Neuron (in vitro differentiated cells): ENCODE measurements around the gene MTA3.
"Not testable (repeated sequence)": the region's sequence is repeated elsewhere in the genome, so short reads cannot be mapped to it uniquely, and the experiment has no call there.

Experiments used
- H2AFZ ChIP-seq: one replicate; pipeline ENCODE4 v1.6.1; 2013; ENCODE audit warnings: low read depth, mild to moderate bottlenecking, inconsistent platforms, low read length, moderate library complexity
- H3K27me3 ChIP-seq: one replicate; pipeline ENCODE4 v1.6.1; 2013; ENCODE audit warnings: low read length; ENCODE audit not compliant: insufficient read depth
- H3K36me3 ChIP-seq: one replicate; pipeline ENCODE4 v1.6.1; 2013; ENCODE audit warnings: low read length; ENCODE audit not compliant: insufficient read depth
- H3K4me1 ChIP-seq: one replicate; pipeline ENCODE4 v1.6.1; 2013; ENCODE audit warnings: low read length; ENCODE audit not compliant: insufficient read depth
- H3K4me3 ChIP-seq: 2 replicates; pipeline ENCODE4 v1.5.1; 2013; ENCODE audit warnings: mild to moderate bottlenecking, low read length, moderate library complexity
- H3K9me3 ChIP-seq: one replicate; pipeline ENCODE4 v1.6.1; 2013; ENCODE audit warnings: low read length

MTA3 gene

GRCh38 chr2:42639340-42640077 lies 71.1 kb downstream of the MTA3 start:
- Histone ChIP-seq H3K27me3 (no peaks in the 10 kb centered on the region), H3K4me1 (no peaks in the 10 kb centered on the region), H3K36me3 (peaks cover 13% of the 10 kb centered on the region), H2AFZ (no peak overlapping the region), H3K9me3 (no peaks in the 10 kb centered on the region), H3K4me3 (no peak overlapping the region)

DNA sequence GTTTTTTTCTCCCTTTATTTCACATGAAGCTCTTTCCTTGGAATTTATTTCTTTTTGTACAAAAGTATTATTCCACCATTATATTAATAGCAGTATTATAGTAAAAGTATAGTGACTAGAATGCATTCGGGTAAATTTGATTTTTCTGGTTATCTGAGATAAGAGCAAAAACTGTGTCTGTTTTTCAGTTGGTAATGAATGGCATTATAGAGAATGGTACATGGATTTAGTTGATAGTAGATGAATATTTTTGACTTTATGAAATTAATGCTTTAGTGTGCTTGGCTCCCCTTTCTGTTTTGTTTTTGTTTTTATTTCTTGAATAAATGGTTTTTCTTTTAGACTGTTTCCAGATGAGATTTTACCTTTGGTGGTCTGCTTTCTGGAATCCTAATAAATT lies 71.8 kb downstream of the MTA3 start:
- Histone ChIP-seq H2AFZ (no peak overlapping the region), H3K9me3 (peaks cover 2% of the 10 kb centered on the region)

DNA sequence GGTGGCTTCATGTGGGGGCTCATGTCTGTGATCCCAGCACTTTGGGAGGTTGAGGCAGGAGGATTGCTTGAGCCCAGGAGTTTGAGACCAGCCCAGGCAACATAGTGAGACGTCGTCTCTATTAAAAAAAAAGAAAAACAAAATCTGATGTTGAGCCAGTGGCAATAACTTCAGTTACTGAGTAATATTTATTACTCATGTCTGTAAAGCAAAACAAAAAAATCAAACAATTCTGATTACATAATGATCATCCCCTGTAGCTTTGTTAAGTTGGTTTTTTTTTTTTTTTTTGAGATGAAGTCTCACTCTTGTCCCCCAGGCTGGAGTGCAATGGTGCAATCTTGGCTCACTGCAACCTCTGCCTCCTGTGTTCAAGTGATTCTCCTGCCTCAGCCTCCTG lies 73.9 kb downstream of the MTA3 start:
- not testable (repeated sequence) for H3K4me1 ChIP-seq, H3K27me3 ChIP-seq
- H3K36me3 ChIP-seq, result peaks cover 34% of the 10 kb centered on the region

More for the DNA sequence above, 71.8 kb downstream of the MTA3 start:
- Histone ChIP-seq H3K36me3 (peaks cover 19% of the 10 kb centered on the region), H3K4me3 (no peak overlapping the region), H3K4me1 (no peaks in the 10 kb centered on the region), H3K27me3 (no peaks in the 10 kb centered on the region)

GRCh38 chr2:42645551-42645950 lies 77.1 kb downstream of the MTA3 start:
- Histone ChIP-seq H3K4me1 (no peaks in the 10 kb centered on the region), H3K4me3 (no peak overlapping the region), H3K36me3 (peaks cover 36% of the 10 kb centered on the region), H3K9me3 (peaks cover 9% of the 10 kb centered on the region), H2AFZ (no peak overlapping the region), H3K27me3 (no peaks in the 10 kb centered on the region)

More for the DNA sequence above, 73.9 kb downstream of the MTA3 start:
- H3K4me3 ChIP-seq, H3K9me3 ChIP-seq, H2AFZ ChIP-seq: not testable (repeated sequence)

- H3K36me3 ChIP-seq, result peaks cover 27% of the 10 kb centered on the region
- H3K4me1 ChIP-seq, result peaks cover 5% of the 10 kb centered on the region
- H3K9me3 ChIP-seq, result peaks cover 9% of the 10 kb centered on the region
- H3K4me3 ChIP-seq, result no peak overlapping the region
- no peak overlapping the region for H2AFZ ChIP-seq
- H3K27me3 ChIP-seq, result no peaks in the 10 kb centered on the region
Measured at GRCh38 chr2:42648796-42649195, 80.4 kb downstream of the MTA3 start.

DNA sequence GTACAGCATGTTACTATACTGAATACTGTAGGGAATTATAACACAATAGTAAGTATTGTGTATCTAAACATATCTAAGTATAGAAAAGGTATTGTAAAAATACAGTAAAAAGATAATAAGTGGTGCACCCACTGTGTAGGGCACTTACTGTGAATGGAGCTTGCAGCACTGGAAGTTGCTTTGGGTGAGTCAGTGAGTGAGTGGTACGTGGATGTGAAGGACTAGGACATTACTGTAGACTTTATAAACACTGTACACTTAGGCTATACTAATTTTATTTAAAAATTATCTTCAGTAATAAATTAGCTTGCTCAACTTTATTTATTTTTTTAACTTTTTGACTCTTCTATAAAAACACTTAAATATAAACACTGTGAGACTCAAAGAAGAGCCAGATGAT lies 82.6 kb downstream of the MTA3 start:
- H3K4me3 ChIP-seq, result no peak overlapping the region
- peaks cover 12% of the 10 kb centered on the region for H3K36me3 ChIP-seq
- H3K4me1 ChIP-seq, result peaks cover 5% of the 10 kb centered on the region
- H3K9me3 ChIP-seq, result peaks cover under 1% of the 10 kb centered on the region
- no peaks in the 10 kb centered on the region for H3K27me3 ChIP-seq
- no peak overlapping the region for H2AFZ ChIP-seq

DNA sequence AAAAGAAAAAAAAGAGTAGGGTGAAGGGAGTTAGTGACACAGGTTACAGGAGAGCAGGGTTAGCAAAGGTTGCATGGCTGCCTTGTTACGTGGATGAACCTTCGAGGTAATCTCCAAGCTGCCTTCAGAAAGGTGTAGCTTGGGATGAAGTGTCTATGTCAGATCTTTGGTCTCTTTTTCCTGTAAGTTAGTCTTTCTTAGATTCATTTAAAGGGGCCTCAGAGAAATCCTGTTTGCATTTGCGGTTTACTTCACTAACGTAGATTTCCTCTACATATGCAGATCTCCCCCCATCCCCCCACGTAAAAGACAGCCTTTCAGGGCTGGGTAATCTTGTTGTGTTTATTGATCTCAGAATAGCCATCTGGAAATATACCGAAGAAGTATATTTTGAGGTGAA lies 83.7 kb downstream of the MTA3 start:
- Histone ChIP-seq H3K9me3 (no peaks in the 10 kb centered on the region), H2AFZ (no peak overlapping the region), H3K27me3 (no peaks in the 10 kb centered on the region), H3K36me3 (peaks cover 6% of the 10 kb centered on the region), H3K4me3 (no peak overlapping the region), H3K4me1 (peaks cover 5% of the 10 kb centered on the region)

DNA sequence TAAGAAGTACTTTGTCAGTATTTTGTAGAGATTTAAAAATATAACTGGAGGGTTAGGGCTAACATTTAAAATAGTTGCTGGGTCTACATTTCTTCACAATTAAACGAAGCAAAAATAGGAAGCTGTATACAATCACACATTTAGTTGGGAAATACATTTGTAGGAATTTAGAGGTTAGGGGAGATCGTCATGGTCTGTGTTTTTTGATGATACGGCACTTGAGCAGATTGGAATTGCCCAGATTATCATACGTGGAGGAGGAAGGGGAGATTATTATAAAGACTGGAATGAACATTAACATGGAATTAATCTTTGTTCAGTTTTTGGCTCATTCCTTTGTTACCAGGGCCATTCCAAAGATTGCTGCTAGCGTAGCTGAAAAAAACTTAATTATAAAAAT lies 84.6 kb downstream of the MTA3 start:
- Histone ChIP-seq H3K27me3 (no peaks in the 10 kb centered on the region), H3K36me3 (peaks cover 9% of the 10 kb centered on the region)

DNA sequence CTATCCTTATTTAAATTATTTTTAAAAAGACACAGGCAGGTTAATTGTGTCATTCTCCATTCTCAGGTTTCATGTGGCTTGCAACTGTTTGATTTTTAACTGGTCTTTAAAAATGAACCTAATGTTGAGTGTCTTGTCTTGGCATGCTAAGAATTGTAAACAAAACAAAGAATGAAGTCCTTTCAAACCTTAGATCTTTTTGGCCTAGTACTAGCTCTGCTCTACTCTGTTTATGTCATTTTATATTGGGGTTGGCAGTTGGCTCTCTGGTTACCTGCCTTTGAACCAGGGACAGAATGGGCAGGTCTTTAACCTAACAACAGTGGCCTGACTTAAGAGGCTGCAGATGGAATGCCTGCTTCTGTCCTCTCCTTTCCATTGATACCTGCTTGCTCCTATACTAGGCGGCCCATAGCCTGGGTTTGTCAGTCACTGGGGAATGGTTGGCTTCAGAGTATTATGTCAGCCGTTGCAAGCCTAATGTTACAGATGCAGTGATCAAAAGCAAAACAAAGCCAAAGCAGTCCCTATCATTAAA lies 85.5 kb downstream of the MTA3 start:
- no peak overlapping the region for H2AFZ ChIP-seq

More for the DNA sequence above, 84.6 kb downstream of the MTA3 start:
- Histone ChIP-seq H3K4me3 (no peak overlapping the region), H3K9me3 (no peaks in the 10 kb centered on the region), H2AFZ (no peak overlapping the region), H3K4me1 (peaks cover 5% of the 10 kb centered on the region)

DNA sequence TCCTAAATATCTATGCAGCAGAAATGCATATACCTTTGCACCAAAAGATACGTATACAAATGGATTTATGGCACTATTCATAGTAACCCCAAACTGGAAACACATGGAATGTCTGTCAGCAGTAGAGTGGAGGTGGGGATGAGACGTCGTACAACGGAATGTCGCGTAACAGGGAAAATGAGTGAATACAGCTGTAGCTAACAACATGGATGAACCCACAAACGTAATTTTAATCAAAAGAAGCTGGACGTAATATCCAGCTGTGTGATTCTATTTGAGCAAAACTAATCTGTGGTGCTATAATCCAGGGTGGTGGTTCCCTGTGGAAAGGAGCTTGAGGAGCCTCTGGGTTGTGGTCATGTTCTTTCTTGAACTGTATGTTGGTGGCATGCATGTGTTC lies 89.9 kb downstream of the MTA3 start:
- no peaks in the 10 kb centered on the region for H3K4me1 ChIP-seq
- peaks cover 1% of the 10 kb centered on the region for H3K9me3 ChIP-seq
- no peaks in the 10 kb centered on the region for H3K27me3 ChIP-seq
- peaks cover 21% of the 10 kb centered on the region for H3K36me3 ChIP-seq
- no peak overlapping the region for H2AFZ ChIP-seq
- H3K4me3 ChIP-seq, result no peak overlapping the region

More for the DNA sequence above, 85.5 kb downstream of the MTA3 start:
- no peaks in the 10 kb centered on the region for H3K27me3 ChIP-seq
- peaks cover 1% of the 10 kb centered on the region for H3K9me3 ChIP-seq
- no peak overlapping the region for H3K4me3 ChIP-seq
- peaks cover 5% of the 10 kb centered on the region for H3K4me1 ChIP-seq
- peaks cover 11% of the 10 kb centered on the region for H3K36me3 ChIP-seq

- Histone ChIP-seq H3K27me3 (no peaks in the 10 kb centered on the region), H2AFZ (no peak overlapping the region), H3K4me3 (no peak overlapping the region), H3K4me1 (no peaks in the 10 kb centered on the region), H3K36me3 (peaks cover 21% of the 10 kb centered on the region), H3K9me3 (peaks cover 1% of the 10 kb centered on the region)
Measured at GRCh38 chr2:42659609-42660008, 91.2 kb downstream of the MTA3 start.

GRCh38 chr2:42663106-42663780 lies 94.8 kb downstream of the MTA3 start:
- H3K4me1 ChIP-seq, result no peaks in the 10 kb centered on the region
- H3K9me3 ChIP-seq, result no peaks in the 10 kb centered on the region
- no peak overlapping the region for H2AFZ ChIP-seq
- no peaks in the 10 kb centered on the region for H3K27me3 ChIP-seq
- H3K36me3 ChIP-seq, result peaks cover 13% of the 10 kb centered on the region
- H3K4me3 ChIP-seq, result no peak overlapping the region

DNA sequence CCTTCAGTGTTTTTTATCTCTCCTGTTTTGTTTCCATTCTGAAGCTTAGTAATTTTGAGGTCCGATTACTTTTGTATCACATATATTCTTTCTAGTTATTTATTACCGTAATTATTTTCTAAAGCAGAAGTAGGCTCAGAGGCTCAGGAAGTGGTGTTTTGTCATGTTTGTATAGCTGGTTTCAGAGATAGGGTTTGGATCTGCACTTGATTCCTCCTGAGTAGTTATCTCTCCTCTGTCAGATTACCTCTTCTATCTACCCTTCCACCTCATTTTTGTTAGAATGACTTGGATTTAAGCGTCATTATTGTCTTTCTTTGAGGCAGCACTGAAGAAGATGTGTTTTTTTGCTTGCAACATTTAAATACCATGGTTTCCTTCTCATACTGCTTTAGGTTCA lies 95.4 kb downstream of the MTA3 start:
- H3K9me3 ChIP-seq, result no peaks in the 10 kb centered on the region
- H3K4me3 ChIP-seq, result no peak overlapping the region
- H2AFZ ChIP-seq, result no peak overlapping the region
- H3K36me3 ChIP-seq, result peaks cover 10% of the 10 kb centered on the region
- no peaks in the 10 kb centered on the region for H3K27me3 ChIP-seq
- no peaks in the 10 kb centered on the region for H3K4me1 ChIP-seq
